GM19463 (cell line): ENCODE results near the gene CEP85.
"Not testable (repeated sequence)": the region's sequence is repeated elsewhere in the genome, so short reads cannot be mapped to it uniquely, and the experiment has no call there.

Source experiments
- ATAC-seq: cut with Tn5 transposase; IDR thresholded peaks from one replicate; pipeline ENCODE4 v1.9.1; 2021; ENCODE audit warnings: mild to moderate bottlenecking, moderate library complexity; ENCODE audit not compliant: unreplicated experiment

CEP85 gene

GRCh38 chr1:26288311-26288941, 54.4 kb downstream of the CEP85 start:
- ATAC-seq = no peak

- peak; percentile 35 for ATAC-seq
These were observed 55.4 kb downstream of the CEP85 start for GRCh38 chr1:26289158-26290059.

- no peak for ATAC-seq
These were observed 56.3 kb downstream of the CEP85 start for GRCh38 chr1:26290122-26290881.

- ATAC-seq = no peak
These were observed 56.9 kb downstream of the CEP85 start for GRCh38 chr1:26290882-26291261.

GRCh38 chr1:26291433-26291832, 57.4 kb downstream of the CEP85 start:
- ATAC-seq = no peak

- no peak for ATAC-seq
These were observed 57.9 kb downstream of the CEP85 start for GRCh38 chr1:26291939-26292338.

GRCh38 chr1:26292735-26293134, 58.7 kb downstream of the CEP85 start:
- not testable (repeated sequence) for ATAC-seq

- ATAC-seq = no peak
These were observed 60.0 kb downstream of the CEP85 start for GRCh38 chr1:26293911-26294463.

- ATAC-seq = no peak
These were observed 61.5 kb downstream of the CEP85 start for GRCh38 chr1:26295194-26296138.

- no peak for ATAC-seq
These were observed 62.5 kb downstream of the CEP85 start for GRCh38 chr1:26296340-26297056.

- no peak for ATAC-seq
These were observed 63.2 kb downstream of the CEP85 start for GRCh38 chr1:26297057-26297790.

GRCh38 chr1:26297791-26298124, 63.8 kb downstream of the CEP85 start:
- ATAC-seq = no peak

GRCh38 chr1:26300578-26301275, 66.7 kb downstream of the CEP85 start:
- ATAC-seq = no peak

- ATAC-seq = no peak
These were observed 68.9 kb downstream of the CEP85 start for GRCh38 chr1:26302733-26303405.

- no peak for ATAC-seq
These were observed 71.8 kb downstream of the CEP85 start for GRCh38 chr1:26305667-26306289.

- ATAC-seq = peak; percentile 99
These were observed 72.6 kb downstream of the CEP85 start, which contains the start of gene UBXN11 for GRCh38 chr1:26306290-26307229. Gene UBXN11, minus strand, starts transcription at chr1:26306636. Its CDS starts 3,753 bp downstream, at chr1:26302883.
